Measurements from ENCODE around the gene FRS2.

FRS2 gene

GRCh38 chr12:69533844-69534243 is 63.7 kb downstream of the FRS2 start:
- DNase-seq, result no peak

DNA sequence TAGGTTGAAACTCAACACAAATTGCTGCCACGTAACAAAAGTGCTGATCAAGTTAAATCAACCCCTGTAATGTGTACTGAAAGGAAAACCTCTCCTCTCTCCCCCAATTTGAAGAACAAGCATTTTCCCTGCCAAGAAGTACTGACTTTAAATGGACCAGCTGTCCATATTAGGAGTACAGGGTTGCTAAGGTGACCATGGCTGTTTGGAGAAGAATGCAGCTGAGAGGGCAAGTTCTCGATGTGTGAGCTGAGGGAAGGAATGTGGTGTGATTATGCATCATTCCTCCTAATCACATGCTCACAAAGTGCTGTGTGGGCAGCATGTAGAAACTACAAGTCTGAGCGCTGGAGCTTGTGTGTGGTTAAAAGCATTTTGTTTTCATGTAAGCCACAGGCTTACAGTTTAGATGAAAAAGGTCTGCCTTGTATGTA is 64.2 kb downstream of the FRS2 start:
- DNase-seq, result peak; percentile 98

GRCh38 chr12:69540987-69541386 is 70.8 kb downstream of the FRS2 start:
- DNase-seq, result peak; percentile 83

GRCh38 chr12:69544087-69544486 is 73.9 kb downstream of the FRS2 start:
- no peak for DNase-seq

DNA sequence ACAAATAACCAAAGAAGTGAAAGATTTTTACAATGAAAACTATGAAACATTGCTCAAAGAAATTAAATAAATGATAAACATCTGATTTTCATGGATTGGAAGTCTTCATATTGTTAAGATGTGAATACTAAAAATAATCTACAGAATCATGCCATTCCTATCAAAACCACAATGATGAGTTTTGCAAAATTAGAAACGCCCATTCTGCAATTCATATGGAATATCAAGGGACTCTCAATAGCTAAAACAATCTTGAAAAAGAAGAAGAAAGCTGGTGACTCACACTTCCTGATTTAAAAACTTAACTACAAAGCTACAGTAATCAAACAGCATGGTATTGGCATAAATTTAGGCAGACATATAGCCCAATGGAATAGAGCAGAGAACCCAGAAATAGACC is 74.9 kb downstream of the FRS2 start:
- DNase-seq, result no peak

DNA sequence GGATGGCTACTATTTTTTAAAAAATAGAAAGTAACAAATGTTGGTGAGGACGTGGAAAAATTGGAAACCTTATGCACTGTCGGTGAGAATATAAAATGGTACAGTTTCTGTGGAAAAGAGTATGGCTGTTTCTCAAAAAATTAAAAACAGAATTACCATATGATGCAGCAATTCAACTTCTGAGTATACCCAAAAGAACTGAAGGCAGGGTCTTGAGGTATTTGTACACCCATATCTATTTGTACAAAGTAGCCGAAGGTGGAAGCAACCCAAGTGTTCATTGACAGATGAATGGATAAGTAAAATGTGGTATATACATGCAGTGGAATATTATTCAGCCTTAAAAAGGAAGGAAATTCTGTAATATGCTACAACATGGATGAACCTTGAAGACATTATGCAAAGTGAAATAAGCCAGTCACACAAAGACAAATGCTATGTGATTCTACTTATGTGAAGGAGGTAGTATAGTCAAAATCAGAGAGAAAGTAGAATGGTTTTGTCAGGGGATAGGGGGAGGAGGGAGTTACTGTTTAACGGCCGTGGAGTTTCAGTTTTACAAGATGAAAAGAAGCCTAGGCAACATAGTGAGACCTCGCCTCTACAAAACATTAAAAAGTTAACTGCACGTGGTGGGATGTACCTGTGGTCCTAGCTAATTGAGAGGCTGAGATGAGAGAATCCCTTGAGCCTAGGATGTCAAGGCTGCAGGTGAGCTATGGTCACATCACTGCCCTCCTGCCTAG is 76.7 kb downstream of the FRS2 start:
- no peak for DNase-seq

DNA sequence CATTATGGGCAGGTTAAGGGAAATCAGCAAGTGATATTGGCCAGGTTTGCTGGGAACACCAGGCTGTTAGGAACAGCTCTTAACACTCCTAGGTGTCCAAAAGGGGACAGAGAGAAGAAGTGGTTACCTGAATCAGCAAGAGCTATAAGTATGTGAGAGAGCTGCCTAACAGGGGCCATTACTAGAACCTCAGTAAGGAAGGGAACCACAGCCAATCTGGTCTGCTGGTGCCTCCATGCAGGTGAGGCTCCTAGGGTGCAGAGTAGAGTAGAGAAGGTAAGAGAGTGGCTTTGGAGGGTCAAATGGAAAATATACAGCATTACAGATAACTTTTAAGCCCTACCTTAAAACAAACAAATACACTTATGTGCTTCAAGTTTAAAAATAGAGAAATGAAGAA is 78.5 kb downstream of the FRS2 start:
- DNase-seq, result no peak

GRCh38 chr12:69550569-69551350 is 80.6 kb downstream of the FRS2 start:
- DNase-seq, result no peak

DNA sequence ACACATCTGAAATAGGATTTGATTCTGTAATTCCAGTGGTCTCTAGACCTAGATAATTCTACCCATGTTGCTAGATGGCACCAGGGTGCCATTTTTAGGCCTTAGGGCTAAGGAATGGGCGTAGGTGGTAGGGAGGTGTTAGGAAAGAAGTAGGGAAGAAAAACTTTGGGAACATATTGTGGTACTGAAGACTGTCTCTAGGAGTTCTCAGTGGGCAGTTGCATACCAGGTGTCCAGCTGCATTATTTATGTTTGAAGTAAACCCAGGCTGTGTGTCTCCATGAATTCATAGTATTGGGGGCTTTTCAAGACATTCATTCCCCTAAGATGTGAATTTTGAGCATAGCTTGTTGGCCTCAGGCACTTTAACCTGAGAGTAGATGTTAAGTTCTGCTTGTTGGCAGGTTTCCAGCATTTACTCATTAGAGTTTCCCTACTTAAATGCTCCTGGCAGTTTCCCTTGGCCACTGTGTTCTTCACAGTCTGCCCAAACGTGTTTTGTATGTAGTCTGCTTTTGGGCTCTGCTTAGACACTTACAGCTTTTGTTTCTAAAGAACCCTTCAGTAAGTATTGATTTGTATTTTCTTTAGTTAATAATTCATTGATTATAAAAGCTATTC is 83.5 kb downstream of the FRS2 start:
- DNase-seq, result peak; percentile 72

- peak; percentile 97 for DNase-seq
Measured at GRCh38 chr12:69555461-69555860, 85.3 kb downstream of the FRS2 start.

DNA sequence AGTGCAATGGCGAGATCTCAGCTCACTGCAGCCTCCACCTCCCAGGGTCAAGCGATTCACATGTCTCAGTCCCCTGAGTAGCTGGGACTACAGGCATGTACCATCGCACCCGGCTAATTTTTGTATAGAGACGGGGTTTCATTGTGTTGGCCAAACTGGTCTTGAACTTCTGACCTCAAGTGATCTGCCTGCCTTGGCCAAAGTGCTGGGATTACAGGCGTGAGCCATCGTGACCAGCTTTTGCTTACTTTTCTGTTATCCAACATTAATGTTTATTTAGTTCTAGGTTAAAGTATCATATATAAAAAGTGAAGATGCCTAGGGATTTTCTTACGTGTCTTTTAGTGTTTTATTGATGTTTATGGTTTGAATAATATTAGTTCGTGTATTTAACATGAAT is 86.2 kb downstream of the FRS2 start:
- DNase-seq, result no peak

DNA sequence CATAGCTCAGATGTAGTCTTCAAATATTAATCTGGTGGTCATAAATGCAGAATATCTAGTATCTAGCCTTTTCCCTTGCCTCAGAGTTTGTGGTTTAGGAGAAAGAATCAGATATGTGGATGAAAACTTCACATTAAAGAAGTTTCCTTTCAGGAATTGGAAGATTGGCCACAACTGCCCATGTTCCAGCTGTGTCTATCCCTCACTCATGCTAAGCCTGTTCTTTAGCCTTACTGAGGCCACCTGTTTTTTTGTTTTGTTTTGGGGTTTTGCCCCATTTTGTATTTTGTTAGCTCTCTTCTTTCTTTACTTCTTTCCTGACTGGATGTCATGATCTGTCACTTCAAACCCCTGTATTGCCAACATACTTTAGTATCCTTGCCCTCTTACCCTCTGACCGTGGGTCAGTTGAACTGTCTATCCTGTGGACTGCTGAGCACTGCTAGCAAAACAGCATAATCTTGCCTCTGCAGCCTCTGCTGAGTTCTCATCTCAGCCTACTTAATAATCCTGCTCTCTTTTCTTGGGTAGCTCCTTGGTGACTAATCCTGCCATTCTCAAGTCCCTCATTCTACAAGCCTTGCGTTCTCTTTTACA is 93.1 kb downstream of the FRS2 start:
- no peak for DNase-seq

GRCh38 chr12:69566603-69567002 is 96.4 kb downstream of the FRS2 start:
- DNase-seq, result no peak

GRCh38 chr12:69569236-69569635 is 99.0 kb downstream of the FRS2 start:
- DNase-seq, result peak; percentile 62

DNA sequence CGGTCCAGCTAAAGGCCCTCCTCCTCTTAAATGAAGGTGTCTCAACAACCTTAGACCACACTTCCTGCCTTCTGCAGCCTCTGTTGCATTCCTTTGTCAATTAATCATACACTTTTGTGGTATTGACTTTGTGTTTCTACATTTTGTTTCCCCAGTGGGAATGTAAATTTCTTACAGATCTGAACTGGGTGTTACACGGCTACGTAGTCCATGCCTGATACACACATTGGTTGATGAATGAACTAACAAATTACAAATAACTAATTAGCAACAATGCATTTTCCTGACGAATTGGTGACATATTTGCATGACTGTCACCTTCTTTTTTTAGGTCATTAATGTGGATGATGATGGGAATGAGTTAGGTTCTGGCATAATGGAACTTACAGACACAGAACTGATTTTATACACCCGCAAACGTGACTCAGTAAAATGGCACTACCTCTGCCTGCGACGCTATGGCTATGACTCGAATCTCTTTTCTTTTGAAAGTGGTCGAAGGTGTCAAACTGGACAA is 99.9 kb downstream of the FRS2 start:
- DNase-seq, result peak; percentile 90

DNA sequence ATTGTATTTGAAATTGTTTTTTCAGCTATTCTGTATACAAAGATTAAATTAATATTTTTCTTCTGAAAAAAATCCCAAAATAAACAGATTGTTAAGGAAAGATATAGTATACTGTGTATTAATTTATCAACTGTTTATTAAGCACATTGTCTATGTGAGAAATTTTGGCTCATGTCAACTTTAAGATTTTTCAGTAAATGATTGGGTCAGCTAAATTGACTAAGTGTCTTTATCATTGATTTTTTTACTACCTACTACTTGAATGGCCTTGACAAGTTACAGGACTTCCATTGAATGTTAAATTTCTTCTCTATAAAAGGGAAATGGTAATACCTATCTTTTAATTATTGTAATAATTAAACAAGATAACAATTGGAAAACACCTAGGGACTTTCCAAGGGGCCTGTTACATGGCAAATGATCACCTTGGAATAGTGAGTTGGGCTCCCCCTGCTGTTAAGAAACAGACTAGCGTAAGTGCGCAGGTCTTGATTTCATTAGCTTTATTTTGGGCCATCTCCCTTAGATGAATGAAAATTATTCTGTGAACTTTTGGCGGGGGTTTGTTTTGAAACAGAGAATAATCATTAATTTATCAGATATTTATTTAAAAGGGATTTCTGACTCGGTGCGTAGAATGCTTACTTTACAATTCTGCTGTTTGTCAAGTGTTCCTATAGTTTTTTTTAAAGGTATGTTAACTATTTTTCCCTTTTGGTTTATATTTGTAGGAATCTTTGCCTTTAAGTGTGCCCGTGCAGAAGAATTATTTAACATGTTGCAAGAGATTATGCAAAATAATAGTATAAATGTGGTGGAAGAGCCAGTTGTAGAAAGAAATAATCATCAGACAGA is 100.6 kb downstream of the FRS2 start:
- DNase-seq, result peak; percentile 70

DNA sequence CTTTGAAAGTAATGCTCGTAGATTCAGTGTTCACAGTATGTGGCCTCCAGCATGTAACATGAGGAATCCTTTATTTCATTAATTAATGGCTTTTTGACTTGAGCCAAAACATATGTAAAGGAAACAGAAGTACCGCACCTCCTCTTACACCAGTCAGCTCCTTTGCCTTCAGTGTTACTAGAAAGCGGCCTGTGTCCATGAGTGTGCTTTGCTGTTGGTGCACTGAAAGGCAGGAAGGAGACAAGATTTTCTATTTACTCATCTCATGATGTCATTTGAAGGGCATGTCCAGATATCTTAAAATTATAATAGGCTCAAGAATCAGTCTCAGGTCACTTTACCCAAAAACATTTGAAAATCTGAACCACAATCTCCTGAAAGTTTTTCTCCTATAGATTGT is 105.2 kb downstream of the FRS2 start:
- peak; percentile 63 for DNase-seq

GRCh38 chr12:69578283-69578682 is 108.1 kb downstream of the FRS2 start:
- DNase-seq, result no peak

DNA sequence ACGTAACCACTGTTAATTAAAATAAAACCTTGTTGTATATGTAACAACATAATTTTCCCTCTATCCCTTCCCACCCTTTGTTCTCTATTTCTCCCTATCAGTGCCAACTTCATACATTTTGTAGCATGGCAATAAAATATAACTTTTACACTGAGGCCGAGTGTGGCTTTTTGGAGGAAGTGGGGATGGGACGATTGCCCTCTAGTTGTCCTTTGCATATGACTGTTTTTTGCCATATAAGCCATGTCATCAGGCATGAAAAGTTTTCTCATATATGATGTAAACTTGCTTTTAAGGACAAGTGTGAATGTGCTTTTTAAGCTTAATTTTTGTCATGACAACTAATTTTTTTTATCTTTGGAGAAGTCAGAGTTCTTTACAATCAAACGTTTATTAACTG is 108.8 kb downstream of the FRS2 start:
- DNase-seq, result no peak

GRCh38 chr12:69580074-69580473 is 109.9 kb downstream of the FRS2 start:
- no peak for DNase-seq

DNA sequence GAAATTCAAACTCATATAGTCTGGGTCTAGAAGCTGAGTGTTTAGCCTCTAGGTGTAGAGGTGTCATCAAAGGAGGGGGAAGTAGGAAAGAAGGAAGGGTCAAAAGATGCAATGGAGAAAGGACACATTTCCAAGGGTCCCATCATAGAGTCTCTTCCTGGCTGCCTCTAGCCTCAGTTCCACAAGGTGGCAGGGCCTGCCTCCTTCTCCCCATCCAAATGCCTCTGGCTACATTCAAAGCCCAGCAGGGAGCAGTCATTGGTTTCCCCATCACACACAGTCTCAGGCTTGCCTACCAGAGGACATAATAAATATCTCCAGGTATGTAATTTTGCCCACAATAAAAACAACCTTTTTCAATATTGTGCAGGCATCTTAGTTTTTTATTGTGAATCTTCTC is 113.0 kb downstream of the FRS2 start:
- peak; percentile 29 for DNase-seq
